ENCODE measurements around the gene MYRFL.

DNA sequence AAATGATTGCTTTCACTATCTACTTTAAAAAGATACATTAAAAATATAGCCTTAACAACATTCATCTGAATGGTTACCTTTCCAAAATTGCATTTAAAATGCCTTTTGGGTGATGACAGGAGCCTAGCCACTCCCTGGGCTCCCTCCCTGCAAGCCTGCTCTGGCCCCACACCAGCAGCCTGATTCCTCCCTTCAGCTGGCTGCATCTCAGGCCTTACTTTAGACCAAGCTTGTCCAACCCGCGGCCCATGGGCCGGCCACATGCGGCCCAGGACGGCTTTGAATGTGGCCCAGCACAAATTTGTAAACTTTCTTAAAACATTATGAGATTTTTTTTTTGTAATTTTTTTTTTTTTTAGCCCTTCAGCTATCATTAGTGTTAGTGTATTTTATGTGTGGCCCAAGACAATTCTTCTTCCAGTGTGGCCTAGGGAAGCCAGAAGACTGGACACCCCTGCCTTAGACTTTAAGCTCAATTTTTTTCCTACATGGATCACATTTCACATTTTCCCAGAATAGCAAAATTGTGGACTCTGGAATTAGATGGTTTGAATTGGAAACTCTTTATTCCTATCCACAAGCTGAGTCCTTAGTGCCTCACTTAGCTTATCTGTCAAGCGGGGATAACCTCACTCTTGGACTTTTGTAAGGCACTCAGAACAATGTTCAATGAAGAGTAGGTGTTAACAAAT, 124.4 kb downstream of the MYRFL start:
- TF ChIP-seq, protein P1, sequence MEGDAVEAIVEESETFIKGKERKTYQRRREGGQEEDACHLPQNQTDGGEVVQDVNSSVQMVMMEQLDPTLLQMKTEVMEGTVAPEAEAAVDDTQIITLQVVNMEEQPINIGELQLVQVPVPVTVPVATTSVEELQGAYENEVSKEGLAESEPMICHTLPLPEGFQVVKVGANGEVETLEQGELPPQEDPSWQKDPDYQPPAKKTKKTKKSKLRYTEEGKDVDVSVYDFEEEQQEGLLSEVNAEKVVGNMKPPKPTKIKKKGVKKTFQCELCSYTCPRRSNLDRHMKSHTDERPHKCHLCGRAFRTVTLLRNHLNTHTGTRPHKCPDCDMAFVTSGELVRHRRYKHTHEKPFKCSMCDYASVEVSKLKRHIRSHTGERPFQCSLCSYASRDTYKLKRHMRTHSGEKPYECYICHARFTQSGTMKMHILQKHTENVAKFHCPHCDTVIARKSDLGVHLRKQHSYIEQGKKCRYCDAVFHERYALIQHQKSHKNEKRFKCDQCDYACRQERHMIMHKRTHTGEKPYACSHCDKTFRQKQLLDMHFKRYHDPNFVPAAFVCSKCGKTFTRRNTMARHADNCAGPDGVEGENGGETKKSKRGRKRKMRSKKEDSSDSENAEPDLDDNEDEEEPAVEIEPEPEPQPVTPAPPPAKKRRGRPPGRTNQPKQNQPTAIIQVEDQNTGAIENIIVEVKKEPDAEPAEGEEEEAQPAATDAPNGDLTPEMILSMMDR (IDR thresholded peaks at IDR 0.05; ENCODE audit: low read length) = no peak
- no peak for TF ChIP-seq EZH2 (IDR thresholded peaks at IDR 0.05; ENCODE audit: borderline replicate concordance, low read length)

Data from OCI-LY1 (cell line).